ENCODE results near the gene FAM53B. TPM values are rescaled to one million over a fixed set of nuclear protein-coding genes. Genes with fewer than 3 reads are reported as not detected.

FAM53B gene
- polyA plus RNA-seq, 1 of the 3 experiments (the other 2 are of a cell fraction): 5.6 TPM

GRCh38 chr10:124723826-124724225 lies 20.4 kb downstream of the FAM53B start:
- peaks cover 0 to 21% of the 10 kb centered on the region in 2 experiments; a peak in 1 of 4 replicates for H3K4me1 ChIP-seq (ENCODE audit: control insufficient read depth in 1 of 2, insufficient read depth in 2 of 2, low read depth in 1 of 2, low read length in 1 of 2)
- TF ChIP-seq TAF1 (IDR thresholded peaks at IDR 0.05; ENCODE audit: borderline replicate concordance, low read depth, low read length): no peak
- TF ChIP-seq FOXJ3 (CRISPR knock-in tag; IDR thresholded peaks at IDR 0.05): no peak
- TF ChIP-seq RAD21 (IDR thresholded peaks at IDR 0.05; ENCODE audit: low read length): no peak
- no peak for TF ChIP-seq USF1 (IDR thresholded peaks at IDR 0.05; ENCODE audit: borderline replicate concordance, low read depth)
- TF ChIP-seq TEAD4 (IDR thresholded peaks at IDR 0.05; ENCODE audit: borderline replicate concordance, insufficient read depth): no peak
- no peak for TF ChIP-seq ZBTB33 (IDR thresholded peaks at IDR 0.05; ENCODE audit: borderline replicate concordance, low read depth)
- no peak for TF ChIP-seq SMC3 (IDR thresholded peaks at IDR 0.05; ENCODE audit: low read depth, low read length)
- no peak for TF ChIP-seq CHD2 (IDR thresholded peaks at IDR 0.05; ENCODE audit: low read length, partially characterized antibody)
- TF ChIP-seq EZH2phosphoT487 (IDR thresholded peaks at IDR 0.05; ENCODE audit: borderline replicate concordance, low read depth): no peak
- TF ChIP-seq JUND (IDR thresholded peaks at IDR 0.05): no peak
- TF ChIP-seq YY1 (IDR thresholded peaks at IDR 0.05; ENCODE audit: low read depth): no peak
- no peak for TF ChIP-seq POLR2AphosphoS5 (IDR thresholded peaks at IDR 0.05; ENCODE audit: low read depth, low read length)
- no peak for TF ChIP-seq GABPA (IDR thresholded peaks at IDR 0.05; ENCODE audit: low read depth)
- no peak for TF ChIP-seq NRF1 (IDR thresholded peaks at IDR 0.05; ENCODE audit: low read depth, low read length)
- TF ChIP-seq IRF3 (IDR thresholded peaks at IDR 0.05; ENCODE audit: low read depth, low read length): no peak
- H3K4me3 ChIP-seq (ENCODE audit: low read depth in 2 of 2, low read length in 1 of 2): no peak overlapping the region
- no peak for DNase-seq
- no peak overlapping the region for H2AFZ ChIP-seq (ENCODE audit: low read depth)
- no peaks in the 10 kb centered on the region for H3K9me3 ChIP-seq
- H4K20me1 ChIP-seq (ENCODE audit: insufficient read depth): 0 out of 2 replicates have a peak, but pooled peaks cover 2% of the 10 kb centered on the region
- no peaks in the 10 kb centered on the region for H3K79me2 ChIP-seq (ENCODE audit: insufficient read depth)
- H3K9ac ChIP-seq: no peak overlapping the region
- H3K27ac ChIP-seq (ENCODE audit: low read depth in 2 of 2, low read length in 1 of 2): no peak overlapping the region
- POLR2A ChIA-PET: no interaction called here
- no peak overlapping the region for H3K4me2 ChIP-seq
- WGBS (ENCODE audit: low lambda C conversion rate): 96% methylated on average over 9 of the region's 9 CpGs
- no peaks in the 10 kb centered on the region for H3F3A ChIP-seq (replicated peaks; ENCODE audit: insufficient read depth)
- H3K9me2 ChIP-seq: no peaks in the 10 kb centered on the region
- H3K27me3 ChIP-seq (ENCODE audit: insufficient read depth): no peaks in the 10 kb centered on the region
- peaks cover 0 to 4% of the 10 kb centered on the region in 2 experiments for H3K36me3 ChIP-seq (replicated peaks in 1 of 2; ENCODE audit: control insufficient read depth in 1 of 2, insufficient read depth in 2 of 2, low read length in 1 of 2)
- CTCF ChIA-PET: interaction anchor here (1.2 to 3.5 kb wide), 4 partner anchors 18 to 194 kb away, joined by 3 to 16 read pairs (median 4); no protein-coding TSS in a partner anchor
